ENCODE results near the gene KCNE1.
"Not testable (repeated sequence)": the region's sequence is repeated elsewhere in the genome, so short reads cannot be mapped to it uniquely, and the experiment has no call there.

Gene KCNE1

GRCh38 chr21:34459426-34459825 is 52.6 kb downstream of the KCNE1 start:
- DNase-seq; H3K27ac Mint-ChIP-seq; H3K27me3 Mint-ChIP-seq (ENCODE audit: low read depth, poor library complexity); H3K4me1 Mint-ChIP-seq; H3K4me3 Mint-ChIP-seq; H3K36me3 Mint-ChIP-seq (ENCODE audit: low read depth); H3K9me3 Mint-ChIP-seq: not testable (repeated sequence)

- not testable (repeated sequence) for H3K4me3 Mint-ChIP-seq; H3K4me1 Mint-ChIP-seq; H3K27ac Mint-ChIP-seq; H3K27me3 Mint-ChIP-seq (ENCODE audit: low read depth, poor library complexity); H3K9me3 Mint-ChIP-seq; DNase-seq; H3K36me3 Mint-ChIP-seq (ENCODE audit: low read depth)
Observed at GRCh38 chr21:34458266-34458665, 53.7 kb downstream of the KCNE1 start.

GRCh38 chr21:34456180-34456579 is 55.8 kb downstream of the KCNE1 start:
- H3K4me1 Mint-ChIP-seq; H3K27ac Mint-ChIP-seq; H3K27me3 Mint-ChIP-seq (ENCODE audit: low read depth, poor library complexity); DNase-seq; H3K9me3 Mint-ChIP-seq; H3K4me3 Mint-ChIP-seq; H3K36me3 Mint-ChIP-seq (ENCODE audit: low read depth): not testable (repeated sequence)

DNA sequence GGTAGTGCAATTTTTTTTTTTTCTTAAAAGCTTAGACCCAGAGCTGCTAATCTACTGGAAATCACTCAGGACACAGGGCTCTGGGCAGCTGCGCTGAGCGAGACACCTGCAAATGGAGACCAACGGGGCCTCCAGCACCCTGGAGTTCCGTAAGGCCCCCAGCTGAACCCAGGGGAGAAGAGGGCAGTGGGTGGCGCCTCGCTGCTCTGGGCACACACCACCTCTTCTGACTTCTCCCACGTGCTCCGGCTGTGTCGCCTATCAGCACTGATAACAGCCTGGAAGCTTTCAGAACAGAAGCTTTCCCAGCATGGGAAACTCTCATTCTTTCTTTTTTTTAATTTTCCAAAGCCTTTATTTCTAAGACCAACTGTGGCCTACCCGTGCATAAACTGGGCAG is 56.4 kb downstream of the KCNE1 start:
- DNase-seq; H3K36me3 Mint-ChIP-seq (ENCODE audit: low read depth); H3K27me3 Mint-ChIP-seq (ENCODE audit: low read depth, poor library complexity); H3K27ac Mint-ChIP-seq; H3K9me3 Mint-ChIP-seq; H3K4me1 Mint-ChIP-seq; H3K4me3 Mint-ChIP-seq: not testable (repeated sequence)

DNA sequence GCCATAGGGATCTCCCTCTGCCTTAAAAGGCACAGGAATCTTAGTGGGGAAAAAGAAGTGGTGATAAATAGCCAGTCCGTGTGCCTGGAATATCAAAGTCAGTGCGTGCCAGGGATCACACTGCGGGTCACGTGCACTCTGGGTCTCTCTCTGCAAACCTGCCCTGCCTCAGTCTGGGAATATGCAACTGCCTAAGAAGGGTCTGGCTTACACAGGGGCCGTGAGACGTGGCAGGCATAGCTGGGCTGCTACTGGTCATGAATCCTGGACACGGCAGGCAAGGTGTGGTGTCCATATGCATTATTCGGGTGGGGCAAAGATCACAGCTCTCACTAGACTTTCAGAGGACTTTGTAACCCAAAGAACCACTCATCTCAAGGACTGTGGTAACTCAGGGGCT is 65.0 kb downstream of the KCNE1 start:
- DNase-seq; H3K27me3 Mint-ChIP-seq (ENCODE audit: low read depth, poor library complexity); H3K4me1 Mint-ChIP-seq; H3K27ac Mint-ChIP-seq; H3K9me3 Mint-ChIP-seq; H3K36me3 Mint-ChIP-seq (ENCODE audit: low read depth); H3K4me3 Mint-ChIP-seq: not testable (repeated sequence)

GRCh38 chr21:34443486-34443885 is 68.5 kb downstream of the KCNE1 start:
- not testable (repeated sequence) for H3K4me1 Mint-ChIP-seq; H3K27ac Mint-ChIP-seq; DNase-seq; H3K9me3 Mint-ChIP-seq; H3K4me3 Mint-ChIP-seq; H3K36me3 Mint-ChIP-seq (ENCODE audit: low read depth); H3K27me3 Mint-ChIP-seq (ENCODE audit: low read depth, poor library complexity)

DNA sequence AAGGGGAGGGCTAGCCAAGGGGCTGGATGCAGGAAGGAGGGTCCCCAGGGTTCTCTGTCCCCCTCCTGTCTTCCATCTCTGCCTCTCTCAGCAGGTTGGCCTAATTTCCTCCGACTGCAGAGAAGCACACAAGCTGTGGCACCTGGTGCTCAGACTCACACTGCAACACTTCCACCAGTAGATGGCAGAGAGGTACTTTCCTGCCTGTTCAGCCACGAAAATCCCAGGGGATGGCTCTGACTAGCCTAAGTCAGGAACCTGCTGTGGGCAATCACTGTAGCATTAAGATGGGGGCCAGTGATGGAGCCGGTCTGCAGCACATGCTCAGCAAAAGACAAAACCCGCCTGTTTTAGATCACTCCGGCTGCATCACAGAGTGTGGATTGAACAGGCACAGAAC is 82.3 kb downstream of the KCNE1 start:
- H3K4me1 Mint-ChIP-seq; H3K27ac Mint-ChIP-seq; H3K27me3 Mint-ChIP-seq (ENCODE audit: low read depth, poor library complexity); H3K9me3 Mint-ChIP-seq; H3K4me3 Mint-ChIP-seq; DNase-seq; H3K36me3 Mint-ChIP-seq (ENCODE audit: low read depth): not testable (repeated sequence)

DNA sequence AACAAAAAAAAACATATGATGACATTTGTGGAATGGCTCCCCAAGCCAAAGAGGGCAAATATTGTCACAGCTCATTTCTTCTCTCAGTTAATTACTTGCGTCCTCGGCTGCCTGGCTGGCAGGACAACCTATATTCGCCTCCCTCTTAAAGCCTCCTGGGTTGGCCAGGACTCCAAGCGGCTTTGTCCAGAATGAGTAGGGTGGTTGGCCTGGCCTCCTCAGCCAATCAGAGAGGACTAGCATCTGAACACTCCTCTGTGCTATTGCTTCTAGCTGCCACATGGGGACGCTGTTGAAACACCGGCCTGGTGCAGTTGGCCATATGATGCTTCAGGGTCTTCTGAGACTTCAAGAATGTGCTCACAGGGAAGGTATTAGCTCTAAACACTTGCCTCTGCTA is 83.6 kb downstream of the KCNE1 start:
- H3K36me3 Mint-ChIP-seq (ENCODE audit: low read depth); H3K4me1 Mint-ChIP-seq; H3K27me3 Mint-ChIP-seq (ENCODE audit: low read depth, poor library complexity); DNase-seq; H3K9me3 Mint-ChIP-seq; H3K4me3 Mint-ChIP-seq; H3K27ac Mint-ChIP-seq: not testable (repeated sequence)

GRCh38 chr21:34427339-34427738 is 84.7 kb downstream of the KCNE1 start:
- not testable (repeated sequence) for H3K36me3 Mint-ChIP-seq (ENCODE audit: low read depth); H3K27me3 Mint-ChIP-seq (ENCODE audit: low read depth, poor library complexity); H3K9me3 Mint-ChIP-seq; H3K4me3 Mint-ChIP-seq; DNase-seq; H3K27ac Mint-ChIP-seq; H3K4me1 Mint-ChIP-seq

- not testable (repeated sequence) for H3K36me3 Mint-ChIP-seq (ENCODE audit: low read depth); DNase-seq; H3K4me3 Mint-ChIP-seq; H3K4me1 Mint-ChIP-seq; H3K27ac Mint-ChIP-seq; H3K27me3 Mint-ChIP-seq (ENCODE audit: low read depth, poor library complexity); H3K9me3 Mint-ChIP-seq
Observed at GRCh38 chr21:34423805-34424204, 88.2 kb downstream of the KCNE1 start, which contains the start of gene SMIM34. SMIM34 (minus strand) TSS chr21:34423951; CDS start chr21:34423839, 112 bp downstream.

- H3K27ac Mint-ChIP-seq: not testable (repeated sequence)
Observed at GRCh38 chr21:34417448-34418077, 94.4 kb downstream of the KCNE1 start.

GRCh38 chr21:34407294-34407693 is 104.7 kb downstream of the KCNE1 start:
- DNase-seq; H3K9me3 Mint-ChIP-seq; H3K27me3 Mint-ChIP-seq (ENCODE audit: low read depth, poor library complexity); H3K36me3 Mint-ChIP-seq (ENCODE audit: low read depth); H3K4me1 Mint-ChIP-seq; H3K27ac Mint-ChIP-seq; H3K4me3 Mint-ChIP-seq: not testable (repeated sequence)

More at GRCh38 chr21:34417448-34418077, 94.4 kb downstream of the KCNE1 start:
- H3K4me1 Mint-ChIP-seq; H3K4me3 Mint-ChIP-seq; H3K27me3 Mint-ChIP-seq (ENCODE audit: low read depth, poor library complexity); H3K36me3 Mint-ChIP-seq (ENCODE audit: low read depth); H3K9me3 Mint-ChIP-seq; DNase-seq: not testable (repeated sequence)

DNA sequence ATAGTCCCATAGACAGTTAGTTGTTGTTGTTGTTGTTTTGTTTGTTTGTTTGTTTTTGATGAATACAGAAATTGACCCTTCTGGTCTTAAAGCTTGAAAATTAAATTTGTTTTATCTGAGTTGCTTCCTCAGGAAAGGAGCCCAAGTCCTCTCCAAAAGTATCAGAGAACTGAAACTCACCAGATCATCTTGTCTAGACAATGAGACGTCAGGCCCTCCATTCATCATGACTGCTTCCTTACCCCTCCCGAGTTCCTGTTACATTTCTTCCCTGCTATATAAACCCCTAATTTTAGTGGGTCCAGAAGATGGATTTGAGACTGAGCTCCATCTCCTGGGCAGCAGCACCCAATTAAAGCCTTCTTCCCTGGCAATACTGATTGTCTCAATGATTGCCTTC is 105.3 kb downstream of the KCNE1 start:
- not testable (repeated sequence) for H3K36me3 Mint-ChIP-seq (ENCODE audit: low read depth); DNase-seq; H3K9me3 Mint-ChIP-seq; H3K27ac Mint-ChIP-seq; H3K4me1 Mint-ChIP-seq; H3K4me3 Mint-ChIP-seq; H3K27me3 Mint-ChIP-seq (ENCODE audit: low read depth, poor library complexity)

GRCh38 chr21:34406102-34406501 is 105.9 kb downstream of the KCNE1 start:
- H3K27me3 Mint-ChIP-seq (ENCODE audit: low read depth, poor library complexity); H3K4me3 Mint-ChIP-seq; H3K9me3 Mint-ChIP-seq; H3K36me3 Mint-ChIP-seq (ENCODE audit: low read depth); H3K27ac Mint-ChIP-seq; DNase-seq; H3K4me1 Mint-ChIP-seq: not testable (repeated sequence)

GRCh38 chr21:34405686-34406085 is 106.3 kb downstream of the KCNE1 start:
- not testable (repeated sequence) for H3K27me3 Mint-ChIP-seq (ENCODE audit: low read depth, poor library complexity); H3K36me3 Mint-ChIP-seq (ENCODE audit: low read depth); H3K9me3 Mint-ChIP-seq; DNase-seq; H3K4me3 Mint-ChIP-seq; H3K27ac Mint-ChIP-seq; H3K4me1 Mint-ChIP-seq
